Measurements from ENCODE around the gene IFNA2.

- TF ChIP-seq CTCF (conservative IDR thresholded peaks at IDR 0.05 in 1 of 2, IDR thresholded peaks at IDR 0.05 in 1 of 2; ENCODE audit: extremely low read depth in 1 of 2, insufficient read depth in 1 of 2, low read depth in 1 of 2, low read length in 2 of 2) (no peak), EZH2 (IDR thresholded peaks at IDR 0.05; ENCODE audit: borderline replicate concordance, low read length) (no peak)
These were observed 43.0 kb upstream of the IFNA2 start for GRCh38 chr9:21428235-21428634.
